SK-N-SH treated with all-trans-retinoic acid at 6 μM for 48 hours (cell line): ENCODE measurements around the gene ARMCX5.

Source experiments
- ATAC-seq: fragments of 200-7000 bp; cut with Tn5 transposase; 3 replicates; pipeline ENCODE4 v1.9.1; 2020; ENCODE audit warnings: mild to moderate bottlenecking, moderate library complexity
- ARNTL ChIP-seq: fragments of 450-650 bp; formaldehyde crosslinking; IDR thresholded peaks from 2 replicates; pipeline ENCODE4 v1.5.0; 2020; ENCODE audit warnings: low read depth, mild to moderate bottlenecking, moderate library complexity, borderline replicate concordance
- BACH2 ChIP-seq: fragments of 250-450 bp; sonication (Bioruptor Pico); IDR thresholded peaks from 2 replicates; pipeline ENCODE4 v1.9.0; 2021; ENCODE audit warnings: mild to moderate bottlenecking, borderline replicate concordance
- CREB5 ChIP-seq: fragments of 250-450 bp; sonication (Bioruptor Pico); IDR thresholded peaks from 2 replicates; pipeline ENCODE4 v1.5.1; 2020; ENCODE audit warnings: low read depth, mild to moderate bottlenecking, moderate library complexity
- CSDC2 ChIP-seq: fragments of 250-450 bp; sonication (Bioruptor Pico); IDR thresholded peaks from 2 replicates; pipeline ENCODE4 v1.5.0; 2020; ENCODE audit warnings: mild to moderate bottlenecking, moderate library complexity
- CSRNP3 ChIP-seq: fragments of 250-450 bp; sonication (Bioruptor Pico); IDR thresholded peaks from 2 replicates; pipeline ENCODE4 v1.5.1; 2021; ENCODE audit warnings: mild to moderate bottlenecking, moderate library complexity
- ESRRG ChIP-seq: fragments of 250-450 bp; sonication (Bioruptor Pico); IDR thresholded peaks from 2 replicates; pipeline ENCODE4 v1.6.1; 2021; ENCODE audit warnings: mild to moderate bottlenecking
- GLIS3 ChIP-seq: fragments of 250-450 bp; sonication (Bioruptor Pico); IDR thresholded peaks from 2 replicates; pipeline ENCODE4 v1.5.0; 2020; ENCODE audit warnings: mild to moderate bottlenecking, moderate library complexity
- ISL1 ChIP-seq: fragments of 250-450 bp; sonication (Bioruptor Pico); IDR thresholded peaks from 2 replicates; pipeline ENCODE4 v2.1.2; 2022; ENCODE audit warnings: mild to moderate bottlenecking, moderate library complexity
- OSR1 ChIP-seq: fragments of 250-450 bp; sonication (Bioruptor Pico); IDR thresholded peaks from 2 replicates; pipeline ENCODE4 v1.8.0; 2022; ENCODE audit warnings: moderate library complexity, mild to moderate bottlenecking, inconsistent platforms
- POU6F1 ChIP-seq: fragments of 250-450 bp; sonication (Bioruptor Pico); IDR thresholded peaks from 2 replicates; pipeline ENCODE4 v1.8.0; 2021; ENCODE audit warnings: low read depth, mild to moderate bottlenecking, moderate library complexity, borderline replicate concordance
- PPARA ChIP-seq: fragments of 250-450 bp; sonication (Bioruptor Pico); IDR thresholded peaks from 2 replicates; pipeline ENCODE4 v1.5.0; 2020; ENCODE audit warnings: mild to moderate bottlenecking, borderline replicate concordance
- RARB ChIP-seq: fragments of 250-450 bp; sonication (Bioruptor Pico); IDR thresholded peaks from 2 replicates; pipeline ENCODE4 v1.8.0; 2021; ENCODE audit warnings: mild to moderate bottlenecking, moderate library complexity
- SNAI2 ChIP-seq: fragments of 250-450 bp; sonication (Bioruptor Pico); IDR thresholded peaks from 2 replicates; pipeline ENCODE4 v1.5.0; 2020; ENCODE audit warnings: mild to moderate bottlenecking, moderate library complexity
- TCF4 ChIP-seq: fragments of 250-450 bp; sonication (Bioruptor Pico); IDR thresholded peaks from 2 replicates; pipeline ENCODE4 v1.8.0; 2021; ENCODE audit warnings: mild to moderate bottlenecking, moderate library complexity, borderline replicate concordance
- TOX ChIP-seq: fragments of 250-450 bp; sonication (Bioruptor Pico); IDR thresholded peaks from 2 replicates; pipeline ENCODE4 v1.8.0; 2021; ENCODE audit warnings: mild to moderate bottlenecking, moderate library complexity, borderline replicate concordance
- TSHZ2 ChIP-seq: fragments of 250-450 bp; sonication (Bioruptor Pico); IDR thresholded peaks from 2 replicates; pipeline ENCODE4 v1.5.0; 2020; ENCODE audit warnings: mild to moderate bottlenecking, moderate library complexity
- ZC3H10 ChIP-seq: fragments of 250-450 bp; sonication (Bioruptor Pico); IDR thresholded peaks from 2 replicates; pipeline ENCODE4 v1.5.1; 2021; ENCODE audit warnings: mild to moderate bottlenecking, moderate library complexity
- ZFP3 ChIP-seq: fragments of 250-450 bp; sonication (Bioruptor Pico); IDR thresholded peaks from 2 replicates; pipeline ENCODE4 v1.5.0; 2020; ENCODE audit warnings: mild to moderate bottlenecking, moderate library complexity
- ZFP30 ChIP-seq: fragments of 450-650 bp; formaldehyde crosslinking; IDR thresholded peaks from 2 replicates; pipeline ENCODE4 v1.5.0; 2022; ENCODE audit warnings: mild to moderate bottlenecking, moderate library complexity
- ZNF565 ChIP-seq: fragments of 450-650 bp; formaldehyde crosslinking; conservative IDR thresholded peaks from 2 replicates; pipeline ENCODE4 v1.5.0; 2020; ENCODE audit warnings: low read depth, mild to moderate bottlenecking, moderate library complexity
- ZNF70 ChIP-seq: fragments of 450-650 bp; formaldehyde crosslinking; IDR thresholded peaks from 2 replicates; pipeline ENCODE4 v1.5.0; 2020; ENCODE audit warnings: mild to moderate bottlenecking, moderate library complexity
- ZNF8 ChIP-seq: fragments of 450-650 bp; formaldehyde crosslinking; IDR thresholded peaks from 2 replicates; pipeline ENCODE4 v1.5.0; 2020; ENCODE audit warnings: mild to moderate bottlenecking, moderate library complexity

The ARMCX5 gene

GRCh38 chrX:102606115-102606514, 6.8 kb downstream of the ARMCX5 start:
- TF ChIP-seq TCF4 (CRISPR knock-in tag) (no peak), ZNF565 (CRISPR knock-in tag) (no peak), OSR1 (CRISPR knock-in tag) (no peak), ZFP30 (CRISPR knock-in tag) (no peak), ZNF8 (CRISPR knock-in tag) (no peak), ZC3H10 (no peak), SNAI2 (no peak), PPARA (CRISPR knock-in tag) (no peak), CREB5 (CRISPR knock-in tag) (no peak), ARNTL (CRISPR knock-in tag) (no peak), BACH2 (CRISPR knock-in tag) (no peak), TSHZ2 (CRISPR knock-in tag) (no peak), ESRRG (CRISPR knock-in tag) (no peak), TOX (CRISPR knock-in tag) (no peak), GLIS3 (CRISPR knock-in tag) (no peak)
- ATAC-seq = no peak

GRCh38 chrX:102610905-102611304, 11.6 kb downstream of the ARMCX5 start:
- no peak for TF ChIP-seq GLIS3 (CRISPR knock-in tag)
- no peak for TF ChIP-seq POU6F1 (CRISPR knock-in tag)
- TF ChIP-seq PPARA (CRISPR knock-in tag) = no peak
- TF ChIP-seq ZFP3 (CRISPR knock-in tag) = no peak
- no peak for TF ChIP-seq TCF4 (CRISPR knock-in tag)
- TF ChIP-seq RARB (CRISPR knock-in tag) = no peak
- no peak for TF ChIP-seq ZNF565 (CRISPR knock-in tag)
- TF ChIP-seq CSDC2 (CRISPR knock-in tag) = no peak
- TF ChIP-seq ZNF8 (CRISPR knock-in tag) = no peak
- no peak for TF ChIP-seq ZFP30 (CRISPR knock-in tag)
- TF ChIP-seq OSR1 (CRISPR knock-in tag) = no peak
- TF ChIP-seq ZNF70 (CRISPR knock-in tag) = no peak
- TF ChIP-seq BACH2 (CRISPR knock-in tag) = no peak
- TF ChIP-seq ARNTL (CRISPR knock-in tag) = no peak
- no peak for TF ChIP-seq ZC3H10
- no peak for TF ChIP-seq TSHZ2 (CRISPR knock-in tag)
- TF ChIP-seq ISL1 (CRISPR knock-in tag) = no peak
- no peak for TF ChIP-seq ESRRG (CRISPR knock-in tag)
- no peak for TF ChIP-seq CSRNP3
- TF ChIP-seq TOX (CRISPR knock-in tag) = no peak
- ATAC-seq = no peak
